Prostate gland (tissue), 2 donors: ENCODE measurements around the gene TRUB1. TPM values are rescaled to one million over a fixed set of nuclear protein-coding genes. Genes with fewer than 3 reads are reported as not detected.
"Not testable (repeated sequence)": the region's sequence is repeated elsewhere in the genome, so short reads cannot be mapped to it uniquely, and the experiment has no call there.

Source experiments
- DNase-seq: peaks from one replicate; pipeline ENCODE4 v3.0.0-alpha.2; 2019; ENCODE audit warnings: low spot score
- H3K27ac ChIP-seq, 2 donors: fragments of 200-600 bp; sonication (generic); 2 replicates each; pipeline ENCODE4 v1.5.1; 2017 to 2019
- H3K27me3 ChIP-seq: fragments of 200-600 bp; sonication (generic); replicated peaks from 2 replicates; pipeline ENCODE4 v1.5.1; 2019; ENCODE audit not compliant: insufficient read depth
- H3K36me3 ChIP-seq, 2 donors: fragments of 200-600 bp; sonication (generic); 1 replicate in 1 of 2; 2 replicates in 1 of 2; pipeline versions ENCODE4 v1.5.1 to v1.8.1; 2017 to 2019
- H3K4me1 ChIP-seq: fragments of 200-600 bp; sonication (generic); replicated peaks from 2 replicates; pipeline ENCODE4 v1.5.1; 2019
- H3K4me3 ChIP-seq, 2 donors: fragments of 200-600 bp; sonication (generic); 2 replicates each; pipeline ENCODE4 v1.5.1; 2017 to 2019
- H3K9me3 ChIP-seq: fragments of 200-600 bp; sonication (generic); 2 replicates; pipeline ENCODE4 v1.5.1; 2017
- POLR2A ChIP-seq: fragments of 450-650 bp; IDR thresholded peaks from one replicate; pipeline ENCODE4 v1.6.1; 2016; ENCODE audit warnings: antibody characterized with exemption, mild to moderate bottlenecking
- POLR2AphosphoS5 ChIP-seq: sonication (generic); formaldehyde crosslinking; IDR thresholded peaks from one replicate; pipeline ENCODE4 v1.6.1; 2017; ENCODE audit warnings: antibody characterized with exemption
- WGBS: methylation state at CpG from one replicate; pipeline ENCODE4 v1.1.5; 2018; 5-methylcytosine and 5-hydroxymethylcytosine counted together
- intact Hi-C: fragments of 100-400 bp; cut with DNase I; formaldehyde crosslinking; loops from one replicate; pipeline ENCODE4 v1.14.2; 2022
- total RNA-seq, 2 donors: library from RNA; depleted of rRNA; stranded (reverse); fragments of >200 nt; gene quantifications; one replicate each; pipeline ENCODE4 v1.1.0, GENCODE V29; 2016
- TF ChIP-seq, protein P1 (sequence below), 4 experiments: fragments of 200-600 bp in 2 of 4; fragments of 450-650 bp in 2 of 4; sonication (generic) in 2 of 4; IDR thresholded peaks; 1 replicate in 3 of 4; 2 replicates in 1 of 4; pipeline ENCODE4 v1.5.1; 2016 to 2019; ENCODE audit warnings: antibody characterized with exemption in 4 of 4, mild to moderate bottlenecking in 2 of 4, moderate library complexity in 2 of 4

Gene TRUB1
- total RNA-seq, 2 donors from 2014 or later = 24.7 to 29.1 TPM

DNA sequence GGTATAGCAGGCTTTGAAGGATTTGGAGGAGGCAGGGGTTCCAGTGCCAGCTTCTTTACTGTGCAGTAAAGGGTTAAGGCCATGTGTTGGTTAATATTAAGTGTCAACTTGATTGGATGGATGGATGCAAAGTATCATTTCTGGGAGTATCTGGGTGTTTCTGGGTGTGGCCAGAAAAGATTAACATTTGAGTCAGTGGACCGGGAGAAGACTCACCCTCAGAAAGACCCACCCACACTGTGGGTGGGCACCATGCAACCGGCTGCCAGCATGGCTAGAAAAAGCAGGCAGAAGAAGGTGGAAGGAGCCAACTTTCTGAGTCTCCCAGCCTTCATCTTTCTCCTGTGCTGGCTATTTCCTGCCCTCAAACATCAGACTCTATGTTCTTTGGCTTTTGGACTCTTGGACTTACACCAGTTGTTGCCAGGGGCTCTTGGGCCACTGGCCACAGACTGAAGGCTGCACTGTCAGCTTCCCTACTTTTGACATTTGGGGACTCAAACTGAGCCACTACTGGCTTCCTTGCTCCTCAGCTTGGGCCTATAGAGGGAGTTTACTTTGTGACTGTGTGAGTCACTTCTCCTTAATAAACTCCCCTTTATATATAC, 6.8 kb upstream of the TRUB1 start:
- Histone ChIP-seq H3K36me3 (no peaks in the 10 kb centered on the region), H3K27ac (no peak overlapping the region), H3K4me1 (no peaks in the 10 kb centered on the region), H3K4me3 (no peak overlapping the region), H3K27me3 (no peaks in the 10 kb centered on the region), H3K9me3 (no peaks in the 10 kb centered on the region)
- intact Hi-C loops = no loop called here
- 62% methylated on average over 2 of the region's 2 CpGs for WGBS
- no peak for TF ChIP-seq POLR2AphosphoS5
- no peak for TF ChIP-seq POLR2A
- TF ChIP-seq, protein P1, sequence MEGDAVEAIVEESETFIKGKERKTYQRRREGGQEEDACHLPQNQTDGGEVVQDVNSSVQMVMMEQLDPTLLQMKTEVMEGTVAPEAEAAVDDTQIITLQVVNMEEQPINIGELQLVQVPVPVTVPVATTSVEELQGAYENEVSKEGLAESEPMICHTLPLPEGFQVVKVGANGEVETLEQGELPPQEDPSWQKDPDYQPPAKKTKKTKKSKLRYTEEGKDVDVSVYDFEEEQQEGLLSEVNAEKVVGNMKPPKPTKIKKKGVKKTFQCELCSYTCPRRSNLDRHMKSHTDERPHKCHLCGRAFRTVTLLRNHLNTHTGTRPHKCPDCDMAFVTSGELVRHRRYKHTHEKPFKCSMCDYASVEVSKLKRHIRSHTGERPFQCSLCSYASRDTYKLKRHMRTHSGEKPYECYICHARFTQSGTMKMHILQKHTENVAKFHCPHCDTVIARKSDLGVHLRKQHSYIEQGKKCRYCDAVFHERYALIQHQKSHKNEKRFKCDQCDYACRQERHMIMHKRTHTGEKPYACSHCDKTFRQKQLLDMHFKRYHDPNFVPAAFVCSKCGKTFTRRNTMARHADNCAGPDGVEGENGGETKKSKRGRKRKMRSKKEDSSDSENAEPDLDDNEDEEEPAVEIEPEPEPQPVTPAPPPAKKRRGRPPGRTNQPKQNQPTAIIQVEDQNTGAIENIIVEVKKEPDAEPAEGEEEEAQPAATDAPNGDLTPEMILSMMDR (IDR thresholded peaks at IDR 0.05) = no peak
- no peak for DNase-seq

GRCh38 chr10:114932225-114932624, 5.8 kb upstream of the TRUB1 start:
- Histone ChIP-seq H3K4me1 (no peaks in the 10 kb centered on the region), H3K27me3 (no peaks in the 10 kb centered on the region), H3K9me3 (no peaks in the 10 kb centered on the region), H3K4me3 (no peak overlapping the region), H3K36me3 (no peaks in the 10 kb centered on the region), H3K27ac (no peak overlapping the region)
- no peak for TF ChIP-seq POLR2AphosphoS5
- no peak for TF ChIP-seq POLR2A
- TF ChIP-seq, protein P1 (IDR thresholded peaks at IDR 0.05) = no peak
- intact Hi-C loops = no loop called here
- DNase-seq = no peak

DNA sequence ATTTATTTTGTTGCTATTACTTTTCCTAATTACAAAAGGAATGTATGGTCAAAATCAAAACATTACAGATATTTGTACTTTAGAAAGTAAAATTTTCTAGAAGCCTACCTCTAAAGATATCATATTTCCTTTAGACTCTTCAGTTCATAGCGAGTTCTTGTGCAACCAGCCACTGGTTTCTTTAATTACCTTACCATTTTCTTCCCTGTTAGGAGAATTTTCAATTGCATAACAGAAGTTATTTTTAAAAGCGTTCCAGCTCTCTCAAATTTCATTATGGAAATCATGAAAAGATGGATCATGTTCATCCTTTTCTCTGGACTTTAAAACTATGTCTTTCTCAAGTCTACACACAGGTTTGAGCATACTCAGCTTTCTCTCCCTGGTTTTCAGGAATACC, 5.0 kb upstream of the TRUB1 start:
- Histone ChIP-seq H3K27me3 (no peaks in the 10 kb centered on the region), H3K9me3 (no peaks in the 10 kb centered on the region), H3K27ac (peak overlapping the region in 1 of 2 donors; percentile 13), H3K4me1 (no peaks in the 10 kb centered on the region), H3K36me3 (no peaks in the 10 kb centered on the region), H3K4me3 (no peak overlapping the region)
- WGBS = 44% methylated on average over 2 of the region's 2 CpGs
- TF ChIP-seq, protein P1 (IDR thresholded peaks at IDR 0.05) = no peak
- TF ChIP-seq POLR2AphosphoS5 (no peak), POLR2A (no peak)
- DNase-seq = no peak
- intact Hi-C loops = no loop called here

- 77% methylated on average over 5 of the region's 5 CpGs for WGBS
- no peak for TF ChIP-seq POLR2AphosphoS5
- TF ChIP-seq POLR2A = no peak
- TF ChIP-seq, protein P1 (IDR thresholded peaks at IDR 0.05) = no peak
- no peaks in the 10 kb centered on the region for H3K36me3 ChIP-seq
- intact Hi-C loops = no loop called here
- DNase-seq = no peak
- no peak overlapping the region for H3K4me3 ChIP-seq
- no peaks in the 10 kb centered on the region for H3K9me3 ChIP-seq
- no peaks in the 10 kb centered on the region for H3K4me1 ChIP-seq
- no peaks in the 10 kb centered on the region for H3K27me3 ChIP-seq
- peak overlapping the region in 1 of 2 donors; percentile 13 for H3K27ac ChIP-seq
Observed at GRCh38 chr10:114933588-114933987, 4.4 kb upstream of the TRUB1 start.

- H3K27ac ChIP-seq, H3K4me3 ChIP-seq, H3K36me3 ChIP-seq, H3K27me3 ChIP-seq, DNase-seq, intact Hi-C loops, H3K4me1 ChIP-seq, H3K9me3 ChIP-seq: not testable (repeated sequence)
- WGBS = 81% methylated on average over 3 of the region's 3 CpGs
Observed at GRCh38 chr10:114933995-114934394, 4.0 kb upstream of the TRUB1 start.
